SKM-1 treated with dmso at 0.1 percent for 144 hours (cell line): ENCODE data around the gene PRR23E.

Source experiments
- DNase-seq: peaks from one replicate; lab custom pipeline; 2025; ENCODE audit not compliant: unreplicated experiment; lab: John Stamatoyannopoulos, UW

PRR23E gene, protein sequence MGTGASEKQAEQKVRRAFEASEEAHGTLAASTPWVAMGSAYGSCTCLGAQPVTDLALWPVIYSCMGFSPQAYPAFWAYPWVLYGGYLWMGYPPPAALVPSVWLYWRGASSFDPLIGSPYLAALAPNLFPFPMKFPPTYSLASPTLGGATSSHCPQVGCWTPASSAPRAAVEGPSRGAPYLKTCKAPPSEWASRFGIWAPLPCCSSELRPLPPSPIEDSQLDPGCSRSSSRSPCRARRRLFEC

GRCh38 chr3:127192576-127193232, at the start of gene PRR23E:
Gene PRR23E (plus strand): TSS chr3:127193131. CDS start chr3:127196686, 3,555 bp downstream.
- DNase-seq = no peak

GRCh38 chr3:127143172-127143571, 49.8 kb upstream of the PRR23E start:
- no peak for DNase-seq

DNA sequence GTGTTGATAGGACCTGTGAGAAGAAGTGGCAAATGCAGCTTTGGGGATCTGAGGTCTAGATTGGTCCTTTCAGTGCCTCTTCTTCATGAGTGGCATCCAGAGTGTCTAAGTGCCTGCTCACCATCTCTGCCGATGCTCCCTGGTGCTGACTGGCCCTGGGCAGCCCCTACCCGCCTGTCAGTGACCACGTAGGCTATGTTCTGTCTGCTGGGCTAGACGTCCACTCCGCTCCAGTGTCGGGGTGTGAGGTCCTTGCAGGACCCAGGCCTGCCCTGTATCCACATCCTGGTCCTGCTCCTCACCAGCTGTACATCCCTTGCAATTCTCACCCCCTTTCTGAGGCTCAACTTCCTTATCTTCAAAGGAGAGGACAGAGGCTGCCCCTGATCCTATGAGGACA, 48.3 kb upstream of the PRR23E start:
- no peak for DNase-seq

DNA sequence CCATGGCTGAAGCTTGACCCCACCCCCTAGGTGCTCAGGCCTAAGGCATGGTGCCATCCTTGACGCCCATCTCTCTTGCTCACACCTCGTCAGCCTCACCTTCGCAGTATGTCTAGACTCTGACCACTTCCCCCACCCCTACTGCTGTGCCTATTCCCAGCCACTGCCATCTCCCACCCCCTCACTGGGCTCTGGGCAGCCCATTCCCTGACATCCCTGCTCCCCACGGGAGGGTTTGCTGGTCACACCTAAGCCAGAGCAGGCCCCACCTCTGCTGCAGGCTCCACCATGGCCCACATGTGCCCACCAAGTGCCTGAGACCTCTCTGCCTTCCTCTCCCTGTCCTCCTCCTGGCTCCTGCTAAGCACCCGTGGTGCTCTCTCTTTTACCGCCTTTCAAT, 47.7 kb upstream of the PRR23E start:
- no peak for DNase-seq

GRCh38 chr3:127147291-127147885, 45.5 kb upstream of the PRR23E start:
- no peak for DNase-seq

DNA sequence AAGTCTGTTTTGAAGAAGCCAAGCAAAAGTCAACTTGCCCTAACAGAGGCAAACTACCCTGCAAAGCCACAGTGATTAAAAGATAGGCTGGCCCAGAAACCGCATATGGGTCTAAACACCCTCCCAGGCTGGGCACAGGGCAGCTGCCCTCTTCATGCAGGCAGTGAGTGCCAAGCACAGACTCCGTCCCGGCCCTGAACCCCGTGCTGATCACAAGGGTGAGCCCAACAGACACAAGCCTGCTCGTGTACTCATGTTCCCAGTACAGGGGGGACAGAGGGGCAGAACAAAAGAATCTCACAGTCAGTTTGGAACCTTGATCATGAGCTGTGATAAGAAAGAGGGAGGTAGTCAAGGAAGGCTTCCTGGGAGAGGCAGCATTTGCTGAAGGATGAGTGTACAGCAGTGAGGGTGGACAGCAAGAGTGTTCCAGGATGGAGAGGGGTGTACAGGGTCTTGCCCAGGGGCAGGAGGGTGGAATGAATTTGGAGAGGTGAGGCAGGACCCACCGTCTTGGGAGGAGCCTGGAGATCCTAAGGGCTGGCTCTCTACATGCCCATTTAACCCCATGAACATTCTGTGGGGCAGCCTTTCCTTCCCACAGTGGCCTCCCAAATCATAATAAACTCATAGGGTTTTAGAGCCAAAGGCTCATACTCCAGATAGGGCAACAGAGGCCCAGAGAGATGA, 43.2 kb upstream of the PRR23E start:
- no peak for DNase-seq

GRCh38 chr3:127150513-127151250, 42.2 kb upstream of the PRR23E start:
- no peak for DNase-seq

DNA sequence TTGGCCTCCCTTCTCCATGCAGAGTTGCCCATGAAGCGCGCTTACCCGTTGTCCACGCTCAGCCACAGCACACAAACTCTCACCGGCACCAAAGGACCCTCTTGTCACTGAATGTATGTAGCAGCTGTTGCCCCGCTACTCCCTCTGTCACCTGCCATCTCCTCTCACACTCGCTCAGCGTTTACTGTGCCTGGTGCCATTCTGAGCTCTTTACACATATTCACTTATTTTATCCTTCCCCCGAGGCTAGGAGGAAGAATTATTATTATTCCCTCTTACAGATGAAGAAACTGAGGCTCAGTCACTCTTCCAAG, 41.7 kb upstream of the PRR23E start:
- DNase-seq = no peak

DNA sequence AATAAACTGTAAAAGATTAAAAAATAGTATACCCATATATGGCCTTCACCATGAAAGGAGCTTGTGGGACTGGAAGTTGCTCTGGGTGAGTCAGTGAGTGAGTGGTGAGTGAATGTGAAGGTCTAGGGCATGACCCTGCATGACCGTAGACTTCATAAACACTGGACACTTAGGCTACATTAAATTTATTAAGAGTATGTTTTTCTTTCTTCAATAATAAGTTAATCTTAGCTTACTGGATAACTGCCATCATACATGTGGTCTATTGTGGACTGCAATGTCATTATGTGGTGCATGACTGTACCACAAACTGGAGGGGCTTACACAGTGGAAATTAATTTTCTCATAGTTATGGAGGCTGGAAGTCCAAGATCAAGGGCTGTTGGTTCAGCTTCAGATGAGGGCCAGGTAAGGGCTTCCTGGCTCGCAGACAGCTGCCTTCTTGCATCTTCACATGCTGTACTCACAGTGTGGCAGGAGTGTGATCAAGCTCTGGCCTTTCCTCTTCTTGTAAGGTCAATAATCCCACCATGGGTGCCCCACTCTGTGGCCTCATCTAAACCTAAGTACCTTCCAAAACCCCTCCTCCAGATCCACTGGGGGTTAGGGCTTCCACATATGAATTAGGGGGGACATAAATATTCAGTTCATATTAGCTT, 40.8 kb upstream of the PRR23E start:
- DNase-seq = no peak

DNA sequence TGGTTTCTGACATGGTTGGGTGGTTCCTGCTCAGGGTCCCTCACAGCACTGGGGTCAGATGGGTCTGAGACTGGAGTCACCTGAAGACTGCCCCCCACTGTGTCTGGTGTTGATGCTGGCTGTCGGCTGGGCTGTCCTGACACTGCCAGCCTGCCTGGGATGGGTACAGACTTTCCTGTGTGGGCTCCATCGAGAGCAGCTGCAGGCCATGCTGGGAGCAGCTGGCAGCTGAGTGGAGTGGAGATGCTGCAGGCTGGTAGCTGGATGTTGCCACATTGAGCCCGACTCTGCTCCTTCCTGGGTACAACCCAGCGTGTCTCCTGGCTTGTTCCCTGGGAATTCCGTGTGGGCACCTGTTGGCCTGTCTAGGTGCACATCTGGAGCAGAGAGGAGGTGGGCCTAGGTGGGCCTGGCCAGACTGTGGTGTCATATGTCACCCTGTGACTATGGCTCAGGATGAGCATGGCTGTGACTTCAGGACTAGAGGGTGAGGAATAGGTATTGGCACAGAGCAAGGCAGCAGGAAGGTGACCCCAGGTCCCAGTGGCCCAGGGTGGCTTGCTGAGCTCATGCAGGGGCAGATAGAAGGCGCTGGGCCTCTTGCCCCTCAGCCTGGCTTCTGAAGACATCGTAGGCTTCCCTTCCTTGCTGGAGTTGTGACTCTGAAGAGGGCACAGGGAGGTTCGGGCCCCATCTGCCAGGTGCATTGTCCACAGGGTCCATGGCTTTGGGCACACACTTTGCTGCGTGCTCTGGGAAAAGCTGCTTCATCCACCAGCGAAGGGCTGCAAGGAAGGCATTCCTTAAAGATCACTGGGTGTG, 40.0 kb upstream of the PRR23E start:
- no peak for DNase-seq

DNA sequence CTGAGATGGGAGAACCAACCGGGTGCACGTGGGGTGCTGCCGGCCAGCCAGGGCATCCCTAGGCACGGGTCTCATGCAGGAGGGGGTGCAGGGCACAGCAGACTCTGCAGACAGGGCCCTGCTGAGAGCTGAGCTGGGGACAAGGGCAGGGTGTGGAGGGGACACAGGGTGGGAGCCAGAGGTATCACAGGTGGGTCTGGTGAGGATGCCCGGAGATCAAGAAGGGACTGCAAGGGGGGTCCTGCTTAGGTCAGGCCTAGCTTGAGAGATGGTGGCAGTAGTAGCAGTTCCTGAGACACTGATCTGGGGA, 39.5 kb upstream of the PRR23E start:
- no peak for DNase-seq

DNA sequence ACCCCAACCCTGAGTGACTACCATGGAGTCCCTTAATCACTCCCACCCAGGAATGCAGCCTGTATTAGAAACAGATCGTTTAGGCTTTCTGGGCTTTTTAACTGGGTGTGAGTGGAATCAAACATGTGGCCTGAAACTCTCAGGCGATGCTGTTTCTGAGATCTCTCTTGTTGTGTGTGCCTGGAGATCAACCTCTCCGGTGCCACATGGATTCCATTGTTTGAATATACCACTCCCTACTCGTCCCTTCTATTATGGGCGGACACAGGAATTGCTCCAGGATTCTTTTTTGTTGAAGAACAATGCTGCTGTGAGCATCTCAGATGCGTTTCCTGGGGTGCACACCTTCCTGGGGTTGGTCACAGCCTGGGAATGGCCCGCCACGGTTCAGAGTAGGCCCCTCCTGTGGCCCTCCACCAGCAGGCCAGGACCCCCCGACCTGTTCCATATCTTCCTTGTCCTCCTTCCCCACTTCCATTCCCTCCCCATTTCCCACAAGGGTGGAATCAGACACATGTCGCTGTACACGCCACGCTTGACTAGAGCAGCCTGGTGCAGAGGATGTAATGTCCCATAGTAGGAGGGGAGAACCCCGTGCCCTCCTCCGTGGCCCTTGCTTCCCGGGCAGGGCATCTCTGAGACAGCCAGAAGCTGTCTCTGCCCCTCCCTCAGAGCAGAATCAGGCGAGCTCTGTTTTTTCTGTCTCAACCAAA, 36.4 kb upstream of the PRR23E start:
- DNase-seq = no peak

DNA sequence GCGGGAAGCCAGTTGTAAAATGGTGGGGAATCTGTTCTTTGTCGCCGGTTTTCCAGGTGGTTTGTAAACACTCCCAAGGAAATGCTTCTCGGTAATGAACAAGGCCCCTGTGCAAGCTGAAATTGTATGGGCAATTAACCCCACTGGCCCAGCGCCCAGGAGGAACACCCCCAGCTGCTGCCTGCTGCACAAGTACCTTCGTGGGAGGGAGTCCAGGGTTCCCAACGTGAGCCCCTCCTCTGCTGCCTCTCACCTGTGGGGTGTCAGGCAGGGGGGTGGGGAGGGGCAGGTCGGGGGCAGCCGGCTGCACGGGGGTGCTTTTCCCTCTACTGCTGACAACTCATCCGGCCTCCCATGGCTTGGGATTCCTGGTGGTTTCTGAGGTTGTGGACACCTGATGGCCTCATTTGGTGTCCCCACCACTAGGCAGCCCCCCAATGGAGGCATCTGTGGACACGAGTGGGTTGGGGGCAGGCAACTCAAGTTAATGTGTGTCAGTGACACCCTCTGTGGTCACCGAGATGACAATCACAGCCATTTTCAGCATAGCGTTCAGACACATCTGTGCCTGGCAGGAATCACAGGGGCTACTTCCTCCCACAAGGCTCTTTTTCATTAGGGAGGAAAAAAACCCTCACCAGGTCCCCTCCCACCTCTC, 35.6 kb upstream of the PRR23E start:
- DNase-seq = no peak

DNA sequence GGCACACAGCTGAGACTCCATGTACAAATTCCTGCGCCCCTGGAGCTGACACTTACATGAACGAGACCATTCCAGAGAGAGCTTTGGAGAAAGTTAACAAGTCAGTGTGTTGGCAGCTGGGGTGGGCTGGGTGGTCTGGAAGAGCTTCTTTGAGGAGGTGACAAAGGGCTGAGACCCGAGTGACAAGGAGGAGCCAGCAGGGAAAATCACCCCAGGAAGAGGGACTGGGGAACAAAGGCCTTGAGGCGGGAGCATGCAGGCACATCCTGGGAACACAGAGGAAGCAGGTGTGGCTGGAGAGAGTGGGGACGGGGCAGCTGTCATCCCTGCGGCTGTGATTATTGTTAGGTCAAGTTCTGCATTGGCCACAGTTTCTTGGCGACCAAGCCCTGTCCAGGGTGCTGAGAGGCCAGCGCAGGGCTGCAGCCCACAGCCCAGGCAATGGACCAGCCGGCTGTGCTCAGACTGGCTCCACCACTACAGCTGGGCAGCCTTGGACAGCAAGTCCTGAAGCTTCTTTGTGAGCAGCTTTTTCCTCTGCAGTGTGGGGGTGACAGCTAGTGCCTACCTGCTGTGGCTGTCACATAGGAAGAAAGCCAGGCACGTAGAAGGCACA, 34.2 kb upstream of the PRR23E start:
- no peak for DNase-seq

GRCh38 chr3:127159543-127159942, 33.4 kb upstream of the PRR23E start:
- no peak for DNase-seq

DNA sequence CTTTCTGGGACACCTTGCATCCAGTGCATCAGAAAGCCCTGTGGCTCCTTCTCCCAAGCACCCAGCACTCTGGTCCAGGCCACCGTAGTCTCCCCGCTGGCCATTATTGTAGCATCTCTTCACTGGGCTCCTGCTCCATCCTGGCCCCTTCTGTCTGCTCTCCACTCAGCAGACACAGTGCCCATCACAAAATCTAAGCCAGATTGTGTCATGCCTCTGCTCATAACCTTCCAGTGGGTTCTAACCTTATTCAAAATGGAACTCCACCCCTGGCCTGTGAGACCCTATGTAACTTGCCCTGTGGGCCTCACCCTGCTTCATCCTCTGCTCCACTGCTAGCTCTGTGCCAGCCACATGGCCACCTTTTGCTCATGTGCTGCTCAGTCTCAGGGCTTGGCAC, 31.7 kb upstream of the PRR23E start:
- DNase-seq = no peak

- no peak for DNase-seq
Measured at GRCh38 chr3:127161973-127162579, 30.9 kb upstream of the PRR23E start.

DNA sequence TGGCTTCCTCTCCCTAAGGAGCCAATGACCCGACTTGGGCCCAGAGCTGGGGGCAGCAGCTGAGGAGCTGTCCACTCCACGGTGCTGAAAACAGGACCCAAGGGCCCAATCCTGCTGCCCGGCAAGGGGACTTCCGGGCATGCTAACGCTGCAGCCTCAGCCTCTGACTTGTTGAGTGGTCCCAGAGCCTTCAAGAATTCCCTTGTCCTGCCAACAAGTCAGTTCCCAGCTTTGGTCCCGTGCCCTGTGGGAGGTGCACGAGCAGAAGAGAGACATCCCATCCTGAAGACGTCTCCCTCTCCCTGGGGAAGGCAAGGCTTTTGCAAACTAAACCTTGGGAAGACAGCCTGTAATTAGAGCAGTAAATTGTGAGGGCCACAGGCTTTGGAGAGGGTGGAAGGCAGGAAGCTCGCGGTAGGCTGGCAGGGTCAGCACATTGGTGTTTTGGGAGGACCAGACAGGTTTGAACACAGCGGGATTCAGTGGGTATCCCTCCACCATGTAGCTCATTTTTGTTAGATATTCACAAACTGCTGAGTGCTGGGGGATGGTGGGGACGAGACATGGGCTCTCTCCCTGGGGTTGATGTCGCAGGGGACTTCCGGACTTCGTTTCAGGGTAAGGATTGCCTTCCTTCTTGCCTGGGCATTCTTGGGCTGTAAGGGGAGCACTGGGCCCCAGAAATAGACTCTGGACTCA, 29.8 kb upstream of the PRR23E start:
- no peak for DNase-seq
